HepG2 (cell line): ENCODE data around the gene PPP1R27. TPM values are rescaled to one million over a fixed set of nuclear protein-coding genes. Genes with fewer than 3 reads are reported as not detected.

Source experiments
- ATAC-seq: fragments of 200-7000 bp; cut with Tn5 transposase; 3 replicates; pipeline ENCODE4 v1.9.1; 2020; ENCODE audit warnings: mild to moderate bottlenecking, moderate library complexity
- BruUV-seq: library from RNA; stranded (reverse); fragments of 400-500 nt; replicated peaks from 2 replicates; lab custom pipeline; 2021; lab: Mats Ljungman, UMichigan
- CTCF ChIA-PET: fragments of 300-600 bp; formaldehyde crosslinking; extraction: SDS; loops from one replicate; lab custom pipeline; 2021; ENCODE audit warnings: low total read pairs, inconsistent platforms, low intra/inter-chr PET ratio; lab: Yijun Ruan, JAX
- POLR2A ChIA-PET: fragments of 350-600 bp; sonication (Branson Sonifier 250); formaldehyde crosslinking; loops from one replicate; lab custom pipeline; 2020; ENCODE audit warnings: antibody characterized with exemption, inconsistent platforms; lab: Yijun Ruan, JAX
- DNase-seq: peaks from one replicate; pipeline ENCODE4 v3.0.0-alpha.2; 2015; ENCODE audit warnings: low spot score
- FAIRE-seq: peaks from 3 replicates; lab custom pipeline; 2011; peaks lifted over from hg19 to GRCh38; lab: Jason Lieb, UNC
- H2AFZ ChIP-seq: one replicate; pipeline ENCODE4 v1.6.1; 2011; ENCODE audit warnings: low read length, inconsistent platforms
- H3K27ac ChIP-seq: fragments of 300-600 bp; 3 replicates; pipeline ENCODE4 v1.8.0; 2011; ENCODE audit warnings: mixed run types, mild to moderate bottlenecking, mixed read lengths, low read length, inconsistent platforms; ENCODE audit not compliant: insufficient read depth; ENCODE audit errors: extremely low read length
- H3K27me3 ChIP-seq, 2 experiments: fragments of 200-600 bp in 1 of 2; 2 replicates in 1 of 2; 3 replicates in 1 of 2; pipeline versions ENCODE4 v1.6.0 to v1.8.0; 2011; ENCODE audit warnings: low read length in 2 of 2, mild to moderate bottlenecking in 2 of 2, moderate library complexity in 2 of 2, inconsistent platforms in 1 of 2; ENCODE audit not compliant: insufficient read depth in 2 of 2, control insufficient read depth in 1 of 2
- H3K36me3 ChIP-seq, 2 experiments: fragments of 200-600 bp in 1 of 2; replicated peaks in 1 of 2; 2 replicates in 1 of 2; 3 replicates in 1 of 2; pipeline versions ENCODE4 v1.5.1 to v1.8.0; 2011; ENCODE audit warnings: low read length in 2 of 2, inconsistent platforms in 1 of 2; ENCODE audit not compliant: insufficient read depth in 2 of 2, control insufficient read depth in 1 of 2
- H3K4me1 ChIP-seq: 2 replicates; pipeline ENCODE4 v1.5.1; 2012; ENCODE audit warnings: low read length, inconsistent platforms; ENCODE audit not compliant: insufficient read depth
- H3K4me2 ChIP-seq: 2 replicates; pipeline ENCODE4 v1.6.0; 2011; ENCODE audit warnings: low read depth, low read length, inconsistent platforms
- H3K4me3 ChIP-seq, 3 experiments: fragments of 200-600 bp in 1 of 3; sonication (generic), shearing (Covaris generic) in 1 of 3; replicated peaks in 1 of 3; 2 replicates each; pipeline ENCODE4 v1.5.1; 2011 to 2016; ENCODE audit warnings: low read length in 3 of 3, inconsistent platforms in 2 of 3, low read depth in 2 of 3, mild to moderate bottlenecking in 2 of 3, control low read depth in 1 of 3, mixed read lengths in 1 of 3; ENCODE audit not compliant: insufficient read depth in 1 of 3
- H3K79me2 ChIP-seq: one replicate; pipeline ENCODE4 v1.6.1; 2011; ENCODE audit warnings: low read length, inconsistent platforms; ENCODE audit not compliant: insufficient read depth
- H3K9ac ChIP-seq: 2 replicates; pipeline ENCODE4 v1.6.0; 2011; ENCODE audit warnings: mild to moderate bottlenecking, low read depth, low read length, inconsistent platforms; ENCODE audit not compliant: insufficient read depth
- H3K9me3 ChIP-seq: 2 replicates; pipeline ENCODE4 v1.5.1; 2012; ENCODE audit warnings: mild to moderate bottlenecking, low read length
- H4K20me1 ChIP-seq: 2 replicates; pipeline ENCODE4 v1.6.0; 2011; ENCODE audit warnings: inconsistent platforms, mild to moderate bottlenecking, low read length, moderate library complexity; ENCODE audit not compliant: insufficient read depth
- HNF4A ChIP-seq: sonication (generic); formaldehyde crosslinking; IDR thresholded peaks from 2 replicates; pipeline ENCODE4 v1.4.0; 2020; ENCODE audit warnings: missing genetic modification reagents
- HNRNPL ChIP-seq: fragments of 200-400 bp; formaldehyde crosslinking; IDR thresholded peaks from 2 replicates; pipeline ENCODE4 v1.6.1; 2017; ENCODE audit warnings: mild to moderate bottlenecking, low read depth, low read length
- MYC ChIP-seq: sonication (generic); formaldehyde crosslinking; IDR thresholded peaks from 2 replicates; pipeline ENCODE4 v1.9.0; 2021; ENCODE audit warnings: missing genetic modification reagents, borderline replicate concordance
- NCOA1 ChIP-seq: sonication (generic); formaldehyde crosslinking; IDR thresholded peaks from 2 replicates; pipeline ENCODE4 v1.9.0; 2021; ENCODE audit warnings: missing genetic modification reagents
- REPIN1 ChIP-seq: sonication (generic); formaldehyde crosslinking; IDR thresholded peaks from 2 replicates; pipeline ENCODE4 v1.8.0; 2022; ENCODE audit warnings: missing genetic modification reagents, low read depth, mild to moderate bottlenecking, borderline replicate concordance
- SMARCE1 ChIP-seq: fragments of 450-650 bp; IDR thresholded peaks from 2 replicates; pipeline ENCODE4 v1.6.1; 2017; ENCODE audit warnings: borderline replicate concordance
- TCF7L2 ChIP-seq: IDR thresholded peaks from 2 replicates; pipeline ENCODE4 v1.6.1; 2011; ENCODE audit warnings: mild to moderate bottlenecking, low read depth, low read length, moderate library complexity
- THYN1 ChIP-seq: sonication (generic); formaldehyde crosslinking; IDR thresholded peaks from 2 replicates; pipeline ENCODE4 v1.8.1; 2023; ENCODE audit warnings: low read depth, mild to moderate bottlenecking, moderate library complexity, missing genetic modification reagents, borderline replicate concordance
- ZFAT ChIP-seq: sonication (generic); formaldehyde crosslinking; conservative IDR thresholded peaks from 2 replicates; pipeline ENCODE4 v1.8.1; 2023; ENCODE audit warnings: missing genetic modification reagents, inconsistent platforms
- ZNF280D ChIP-seq: sonication (generic); formaldehyde crosslinking; IDR thresholded peaks from 2 replicates; pipeline ENCODE4 v1.5.1; 2020; ENCODE audit warnings: mild to moderate bottlenecking, missing genetic modification reagents
- WGBS: methylation state at CpG from one replicate; pipeline ENCODE4 v1.1.6; 2017; ENCODE audit warnings: low lambda C conversion rate; 5-methylcytosine and 5-hydroxymethylcytosine counted together
- in situ Hi-C: cut with HindIII; loops from 2 replicates; pipeline ENCODE4 v1.10.0; 2017; ENCODE audit warnings: low pct_unique_long_range_greater_than_20kb; ENCODE audit not compliant: extremely low pct_ligation_motif_present
- intact Hi-C: fragments of 100-400 bp; cut with micrococcal nuclease; formaldehyde crosslinking; loops from one replicate; pipeline ENCODE4 v1.10.0; 2022; ENCODE audit not compliant: unreplicated experiment
- polyA plus RNA-seq, 8 experiments: library from polyadenylated mRNA; depleted of rRNA in 3 of 8; stranded (reverse) in 7 of 8; unstranded in 1 of 8; fragments of >200 nt; fragmentation: Illumina TruSeq in 4 of 8; extraction: Trizol in 4 of 8; gene quantifications; 2 replicates each; pipeline versions ENCODE4 v1.2.1 to v1.2.3, GENCODE V29; 2011 to 2016; ENCODE audit warnings: low read depth in 4 of 8, missing spikeins in 1 of 8, mixed read lengths in 1 of 8; ENCODE audit not compliant: insufficient read depth in 1 of 8
- total RNA-seq, 5 experiments: library from RNA; depleted of rRNA; stranded (reverse); fragments of >200 nt; fragmentation: Illumina TruSeq; extraction: Trizol; gene quantifications; 2 replicates each; pipeline ENCODE4 v1.2.3, GENCODE V29; 2016; ENCODE audit warnings: low read depth in 1 of 5
- TF ChIP-seq, protein P1 (sequence below): sonication (generic); formaldehyde crosslinking; IDR thresholded peaks from 2 replicates; pipeline ENCODE4 v1.4.0; 2020; ENCODE audit warnings: mild to moderate bottlenecking, missing genetic modification reagents
- TF ChIP-seq, protein P2 (sequence below): sonication (generic); formaldehyde crosslinking; IDR thresholded peaks from 2 replicates; pipeline ENCODE4 v1.4.0; 2020; ENCODE audit warnings: mild to moderate bottlenecking, missing genetic modification reagents, borderline replicate concordance

The PPP1R27 gene
- total and polyA plus RNA-seq, 2 of the 13 experiments (the other 11 are each of a cell fraction or from before 2014, with no cell fraction given): 0.17 to 1.00 TPM

DNA sequence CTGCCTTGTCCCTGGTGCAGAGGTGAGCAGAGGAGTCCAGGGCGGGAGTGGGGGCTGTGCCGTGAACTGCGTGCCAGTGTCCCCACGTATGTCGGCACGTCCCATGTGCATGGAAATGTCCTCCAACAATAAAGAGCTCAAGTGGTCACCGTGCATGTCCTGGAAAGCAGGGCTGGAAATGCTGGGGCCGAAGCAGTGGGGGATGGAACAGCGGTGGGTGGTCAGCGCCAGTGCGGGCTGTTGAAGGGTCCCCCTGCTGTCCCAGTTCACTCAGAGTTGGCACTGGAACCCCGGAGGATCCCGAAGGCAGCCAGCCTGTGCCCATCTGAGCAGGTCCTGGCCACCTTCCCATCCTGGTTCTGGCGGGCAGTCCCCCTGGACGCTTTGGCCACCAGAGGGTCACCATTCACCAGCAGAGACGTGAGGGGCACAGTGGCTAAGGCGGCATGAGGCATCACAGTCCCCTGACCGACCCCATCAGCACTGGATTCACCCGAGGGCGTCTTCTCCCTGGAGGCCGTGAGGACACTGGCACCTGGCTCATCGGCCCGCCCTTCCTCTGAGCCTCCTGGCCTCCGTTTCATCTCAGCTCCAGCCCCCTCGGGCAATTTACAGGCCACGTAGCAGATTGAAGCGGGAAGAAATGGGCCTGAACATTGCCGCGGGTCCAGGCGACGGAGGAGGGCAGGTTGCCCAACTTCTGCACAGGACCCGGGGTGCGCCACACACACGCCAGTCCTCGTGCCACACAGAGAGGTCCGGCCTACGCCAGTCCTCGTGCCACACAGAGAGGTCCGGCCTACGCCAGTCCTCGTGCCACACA is 20.8 kb downstream of the PPP1R27 start:
- Histone ChIP-seq H3K4me2 (no peak overlapping the region), H3K27ac (no peak overlapping the region), H4K20me1 (no peaks in the 10 kb centered on the region), H3K36me3 (no peaks in the 10 kb centered on the region), H2AFZ (no peak overlapping the region), H3K4me3 (no peak overlapping the region), H3K4me1 (peaks cover 36% of the 10 kb centered on the region), H3K9ac (no peak overlapping the region), H3K27me3 (peaks cover 9 to 28% of the 10 kb centered on the region in 2 experiments; a peak in 4 of 5 replicates), H3K79me2 (no peaks in the 10 kb centered on the region), H3K9me3 (no peaks in the 10 kb centered on the region)
- intact Hi-C loops: no loop called here
- DNase-seq: no peak
- ATAC-seq: no peak
- POLR2A ChIA-PET: interaction anchor here (1.1 to 1.8 kb wide), 4 partner anchors 9 to 79 kb away, joined by 3 to 7 read pairs (median 4); partner anchors contain the start of gene MCRIP1
- WGBS: 74% methylated on average over 30 of the region's 41 CpGs
- no TSS peak for BruUV-seq
- TF ChIP-seq THYN1 (no peak), TCF7L2 (no peak), MYC (CRISPR knock-in tag) (0 out of 2 replicates have a peak, but pooled peaks have one; percentile 18), HNRNPL (peak; percentile 85; the same call in 1 of the 2 replicates)
- TF ChIP-seq, protein P1, sequence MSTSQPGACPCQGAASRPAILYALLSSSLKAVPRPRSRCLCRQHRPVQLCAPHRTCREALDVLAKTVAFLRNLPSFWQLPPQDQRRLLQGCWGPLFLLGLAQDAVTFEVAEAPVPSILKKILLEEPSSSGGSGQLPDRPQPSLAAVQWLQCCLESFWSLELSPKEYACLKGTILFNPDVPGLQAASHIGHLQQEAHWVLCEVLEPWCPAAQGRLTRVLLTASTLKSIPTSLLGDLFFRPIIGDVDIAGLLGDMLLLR (CRISPR knock-in tag): 0 out of 2 replicates have a peak, but pooled peaks have one; percentile 10
- in situ Hi-C loops: no loop called here
- CTCF ChIA-PET: no interaction called here
- no peak for FAIRE-seq

- H3K27me3 ChIP-seq: peaks cover 9 to 29% of the 10 kb centered on the region in 2 experiments; a peak in 4 of 5 replicates
- no peaks in the 10 kb centered on the region for H3K9me3 ChIP-seq
- H3K79me2 ChIP-seq: no peaks in the 10 kb centered on the region
- H3K36me3 ChIP-seq: no peaks in the 10 kb centered on the region
- no peak overlapping the region for H3K4me2 ChIP-seq
- no TSS peak for BruUV-seq
- ATAC-seq (no peak), FAIRE-seq (no peak), DNase-seq (no peak)
- H4K20me1 ChIP-seq: no peaks in the 10 kb centered on the region
- ChIA-PET POLR2A (interaction anchor here (0.9 to 1.8 kb wide), 2 partner anchors 19 to 86 kb away, joined by 3 to 7 read pairs; partner anchors contain the start of gene MCRIP1), CTCF (no interaction called here)
- H3K9ac ChIP-seq: no peak overlapping the region
- in situ Hi-C loops (no loop called here), intact Hi-C loops (no loop called here)
- 73% methylated on average over 14 of the region's 15 CpGs for WGBS
- H3K4me3 ChIP-seq: no peak overlapping the region
- peaks cover 36% of the 10 kb centered on the region for H3K4me1 ChIP-seq
- no peak overlapping the region for H3K27ac ChIP-seq
- no peak overlapping the region for H2AFZ ChIP-seq
- TF ChIP-seq HNF4A (CRISPR knock-in tag): no peak
- TF ChIP-seq NCOA1: no peak
- TF ChIP-seq, protein P2, sequence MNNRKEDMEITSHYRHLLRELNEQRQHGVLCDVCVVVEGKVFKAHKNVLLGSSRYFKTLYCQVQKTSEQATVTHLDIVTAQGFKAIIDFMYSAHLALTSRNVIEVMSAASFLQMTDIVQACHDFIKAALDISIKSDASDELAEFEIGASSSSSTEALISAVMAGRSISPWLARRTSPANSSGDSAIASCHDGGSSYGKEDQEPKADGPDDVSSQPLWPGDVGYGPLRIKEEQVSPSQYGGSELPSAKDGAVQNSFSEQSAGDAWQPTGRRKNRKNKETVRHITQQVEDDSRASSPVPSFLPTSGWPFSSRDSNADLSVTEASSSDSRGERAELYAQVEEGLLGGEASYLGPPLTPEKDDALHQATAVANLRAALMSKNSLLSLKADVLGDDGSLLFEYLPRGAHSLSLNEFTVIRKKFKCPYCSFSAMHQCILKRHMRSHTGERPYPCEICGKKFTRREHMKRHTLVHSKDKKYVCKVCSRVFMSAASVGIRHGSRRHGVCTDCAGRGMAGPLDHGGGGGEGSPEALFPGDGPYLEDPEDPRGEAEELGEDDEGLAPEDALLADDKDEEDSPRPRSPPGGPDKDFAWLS (CRISPR knock-in tag): no peak
- TF ChIP-seq ZFAT (CRISPR knock-in tag): no peak
- no peak for TF ChIP-seq SMARCE1
- no peak for TF ChIP-seq REPIN1 (CRISPR knock-in tag)
- TF ChIP-seq ZNF280D (CRISPR knock-in tag): no peak
Measured at GRCh38 chr17:81813371-81813684, 21.5 kb downstream of the PPP1R27 start.
